Mononuclear cell (primary cell): ENCODE data around the gene FAM174C. TPM values are rescaled to one million over a fixed set of nuclear protein-coding genes. Genes with fewer than 3 reads are reported as not detected.

ENCODE experiments used
- H3K27me3 ChIP-seq: 2 replicates; pipeline ENCODE4 v1.6.0; 2011; ENCODE audit warnings: low read length, control low read depth; ENCODE audit not compliant: insufficient read depth
- H3K4me1 ChIP-seq: 2 replicates; pipeline ENCODE4 v1.5.1; 2011; ENCODE audit warnings: mild to moderate bottlenecking, low read length, control low read depth; ENCODE audit not compliant: insufficient read depth
- H3K4me3 ChIP-seq: 2 replicates; pipeline ENCODE4 v1.5.1; 2011; ENCODE audit warnings: mild to moderate bottlenecking, low read length, moderate library complexity
- H3K9me3 ChIP-seq: 2 replicates; pipeline ENCODE4 v1.5.1; 2011; ENCODE audit warnings: low read depth, mild to moderate bottlenecking, control low read depth, low read length
- total RNA-seq: library from RNA; depleted of rRNA; stranded (reverse); fragments of >200 nt; gene quantifications from one replicate; pipeline ENCODE4 v1.2.3, GENCODE V29; 2012

The FAM174C gene
- total RNA-seq, result 16.3 TPM

GRCh38 chr19:1275260-1275975 lies at the start of gene FAM174C:
FAM174C (plus strand) TSS chr19:1275530; CDS start chr19:1275550, 20 bp downstream.
- peaks cover 63% of the 10 kb centered on the region for H3K4me1 ChIP-seq

GRCh38 chr19:1226227-1226518 lies 49.2 kb upstream of the FAM174C start:
- H3K27me3 ChIP-seq, result no peaks in the 10 kb centered on the region

More at GRCh38 chr19:1275260-1275975, at the start of gene FAM174C:
- Histone ChIP-seq H3K9me3 (no peaks in the 10 kb centered on the region), H3K27me3 (no peaks in the 10 kb centered on the region), H3K4me3 (peak within 1 kb of the TSS; percentile 61)

DNA sequence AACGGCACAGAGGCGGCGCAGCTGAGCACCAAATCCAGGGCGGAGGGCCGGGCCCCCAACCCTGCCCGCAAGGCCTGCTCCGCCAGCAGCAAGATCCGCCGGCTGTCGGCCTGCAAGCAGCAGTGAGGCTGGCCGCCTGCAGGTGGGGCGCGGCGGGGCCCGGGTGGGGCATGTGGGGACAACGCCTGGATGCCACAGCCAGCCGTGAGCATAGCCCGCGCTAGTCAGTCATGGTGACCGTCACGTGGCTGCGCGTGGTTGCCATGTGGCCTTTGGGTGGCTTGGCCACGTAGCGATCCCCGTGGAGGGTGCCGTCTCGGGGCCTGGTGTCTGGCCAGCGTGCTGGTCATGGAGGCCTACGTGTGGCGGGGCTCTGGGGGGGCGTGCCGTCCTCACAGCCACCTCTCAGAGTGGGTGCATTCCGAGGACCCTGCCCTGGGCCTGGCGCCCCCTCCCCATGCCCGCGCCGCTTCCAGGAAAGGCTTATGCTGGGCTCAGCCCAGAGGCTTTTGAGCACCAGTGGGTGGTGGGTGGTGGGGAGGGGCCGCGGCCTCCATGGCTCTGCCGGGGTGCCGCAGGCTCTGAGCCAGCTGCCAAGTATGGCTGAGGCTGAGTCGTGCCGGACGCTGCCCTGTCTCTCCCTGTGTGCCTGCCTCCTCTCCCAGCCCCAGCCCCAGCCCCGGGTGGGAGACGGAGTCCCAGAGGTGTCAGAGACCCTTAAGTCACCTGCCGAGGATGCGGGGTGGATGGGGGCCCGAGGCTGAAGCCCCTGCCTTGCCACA lies 48.6 kb upstream of the FAM174C start:
- Histone ChIP-seq H3K4me1 (no peaks in the 10 kb centered on the region), H3K9me3 (no peaks in the 10 kb centered on the region), H3K4me3 (no peak overlapping the region), H3K27me3 (no peaks in the 10 kb centered on the region)

More at GRCh38 chr19:1226227-1226518, 49.2 kb upstream of the FAM174C start:
- Histone ChIP-seq H3K4me3 (no peak overlapping the region), H3K9me3 (no peaks in the 10 kb centered on the region), H3K4me1 (no peaks in the 10 kb centered on the region)

DNA sequence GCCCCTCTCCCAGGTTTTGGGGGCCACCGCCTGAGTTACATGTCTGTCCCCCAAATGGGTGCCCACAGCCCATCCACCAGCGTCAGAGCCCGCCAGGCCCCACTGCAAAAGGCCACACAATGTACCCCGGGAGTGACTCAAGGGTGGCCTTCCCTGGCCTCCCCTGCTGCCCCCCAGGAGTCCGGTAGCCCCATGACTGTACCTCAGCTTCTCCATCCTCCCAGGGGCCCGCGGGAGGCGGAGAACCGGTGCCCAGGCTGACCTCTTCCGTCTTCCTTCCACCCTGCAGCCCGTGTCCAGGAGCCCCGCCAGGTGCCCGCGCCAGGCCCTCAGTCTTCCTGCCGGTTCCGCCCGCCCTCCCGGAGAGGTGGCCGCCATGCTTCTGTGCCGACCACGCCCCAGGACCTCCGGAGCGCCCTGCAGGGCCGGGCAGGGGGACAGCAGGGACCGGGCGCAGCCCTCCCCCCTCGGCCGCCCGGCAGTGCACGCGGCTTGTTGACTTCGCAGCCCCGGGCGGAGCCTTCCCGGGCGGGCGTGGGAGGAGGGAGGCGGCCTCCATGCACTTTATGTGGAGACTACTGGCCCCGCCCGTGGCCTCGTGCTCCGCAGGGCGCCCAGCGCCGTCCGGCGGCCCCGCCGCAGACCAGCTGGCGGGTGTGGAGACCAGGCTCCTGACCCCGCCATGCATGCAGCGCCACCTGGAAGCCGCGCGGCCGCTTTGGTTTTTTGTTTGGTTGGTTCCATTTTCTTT lies 47.9 kb upstream of the FAM174C start:
- Histone ChIP-seq H3K9me3 (no peaks in the 10 kb centered on the region), H3K4me1 (no peaks in the 10 kb centered on the region), H3K4me3 (no peak overlapping the region), H3K27me3 (no peaks in the 10 kb centered on the region)

- Histone ChIP-seq H3K4me3 (no peak overlapping the region), H3K4me1 (no peaks in the 10 kb centered on the region), H3K9me3 (no peaks in the 10 kb centered on the region), H3K27me3 (no peaks in the 10 kb centered on the region)
Measured at GRCh38 chr19:1228161-1228957, 47.0 kb upstream of the FAM174C start.

- Histone ChIP-seq H3K4me3 (no peak overlapping the region), H3K4me1 (no peaks in the 10 kb centered on the region), H3K27me3 (no peaks in the 10 kb centered on the region), H3K9me3 (no peaks in the 10 kb centered on the region)
Measured at GRCh38 chr19:1229056-1229923, 46.0 kb upstream of the FAM174C start.

GRCh38 chr19:1229924-1230782 lies 45.2 kb upstream of the FAM174C start:
- H3K27me3 ChIP-seq, result no peaks in the 10 kb centered on the region
- H3K9me3 ChIP-seq, result no peaks in the 10 kb centered on the region
- no peaks in the 10 kb centered on the region for H3K4me1 ChIP-seq
- no peak overlapping the region for H3K4me3 ChIP-seq

GRCh38 chr19:1230783-1231489 lies 44.4 kb upstream of the FAM174C start:
- Histone ChIP-seq H3K27me3 (no peaks in the 10 kb centered on the region), H3K9me3 (no peaks in the 10 kb centered on the region)

GRCh38 chr19:1231729-1232637 lies 43.3 kb upstream of the FAM174C start:
- H3K9me3 ChIP-seq, result no peaks in the 10 kb centered on the region
- H3K4me1 ChIP-seq, result peaks cover 2% of the 10 kb centered on the region
- H3K4me3 ChIP-seq, result no peak overlapping the region
- peaks cover 4% of the 10 kb centered on the region for H3K27me3 ChIP-seq

More at GRCh38 chr19:1230783-1231489, 44.4 kb upstream of the FAM174C start:
- no peaks in the 10 kb centered on the region for H3K4me1 ChIP-seq
- H3K4me3 ChIP-seq, result no peak overlapping the region

GRCh38 chr19:1232652-1233072 lies 42.7 kb upstream of the FAM174C start:
- Histone ChIP-seq H3K4me3 (no peak overlapping the region), H3K9me3 (no peaks in the 10 kb centered on the region), H3K27me3 (peaks cover 8% of the 10 kb centered on the region), H3K4me1 (peaks cover 7% of the 10 kb centered on the region)

GRCh38 chr19:1233115-1233667 lies 42.1 kb upstream of the FAM174C start:
- Histone ChIP-seq H3K4me3 (no peak overlapping the region), H3K4me1 (peaks cover 9% of the 10 kb centered on the region), H3K9me3 (no peaks in the 10 kb centered on the region), H3K27me3 (peaks cover 10% of the 10 kb centered on the region)
